Eye (tissue), 1 donor: ENCODE data around the gene TBPL1.
"Not testable (repeated sequence)": the region's sequence is repeated elsewhere in the genome, so short reads cannot be mapped to it uniquely, and the experiment has no call there.

ENCODE experiments used
- DNase-seq: peaks from one replicate; pipeline ENCODE4 v3.0.0-alpha.2; 2015

TBPL1 gene

DNA sequence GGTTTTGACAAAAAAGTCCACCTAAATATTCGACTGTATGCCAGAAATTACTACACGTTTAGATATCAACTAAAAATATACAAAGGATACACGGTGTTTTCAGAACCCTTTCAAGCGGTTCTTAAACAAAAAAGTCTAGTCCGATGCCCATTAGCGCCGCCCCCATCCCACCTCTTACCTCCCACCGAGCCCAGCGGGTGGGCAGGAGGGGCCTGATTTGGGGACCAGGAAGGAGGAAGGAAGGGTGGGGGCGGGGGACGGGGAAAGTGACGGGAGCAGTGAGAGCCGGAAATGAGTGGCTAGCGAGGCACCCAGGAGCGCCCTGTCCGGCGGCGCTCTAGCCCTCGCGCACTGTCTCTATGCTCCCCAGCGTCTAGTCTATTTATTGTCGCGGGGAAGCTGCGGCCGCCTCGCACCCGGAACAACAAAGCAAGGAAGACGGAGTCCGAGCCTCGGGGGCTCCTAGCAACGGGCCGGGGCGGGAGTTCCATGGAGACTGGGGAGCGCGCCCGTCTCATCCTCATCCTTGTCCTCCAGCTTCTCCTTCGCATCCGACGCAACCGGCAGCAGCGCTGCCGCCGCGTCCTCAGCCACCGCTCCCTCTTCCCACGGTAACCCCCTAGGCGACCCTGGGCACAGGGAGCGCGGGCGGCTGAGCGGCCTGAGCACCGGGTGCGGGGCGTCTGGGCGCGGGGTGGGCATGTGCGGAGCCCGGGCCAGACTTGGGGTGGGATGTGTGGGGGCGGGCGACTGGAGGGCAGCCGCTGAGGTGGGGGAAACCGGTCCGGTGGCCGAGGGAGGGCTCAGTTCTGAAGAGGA, at the start of gene TBPL1:
Gene TBPL1 (plus strand): TSS at position 410 of the 819 bp plus-strand sequence. CDS start 26,902 bp downstream, outside the sequence.
- peak; percentile 99 for DNase-seq

DNA sequence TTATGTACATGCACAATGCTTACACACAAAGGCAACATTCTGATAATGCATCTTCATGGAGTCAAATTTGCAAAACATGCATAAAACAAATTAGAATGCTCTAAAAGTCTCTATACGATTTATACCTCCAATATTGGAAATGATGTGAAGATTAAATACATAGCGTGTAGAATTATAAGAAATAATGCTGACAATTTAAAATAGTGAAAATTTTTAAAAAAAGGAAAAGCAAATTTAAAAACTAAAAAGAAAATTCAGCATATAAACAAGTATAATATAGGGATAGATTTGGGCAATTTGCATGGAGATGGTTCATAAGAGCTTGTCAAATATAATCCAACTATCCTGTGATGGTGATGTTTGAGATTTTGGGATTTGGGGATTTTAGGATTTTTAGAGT, 49.2 kb upstream of the TBPL1 start:
- no peak for DNase-seq

DNA sequence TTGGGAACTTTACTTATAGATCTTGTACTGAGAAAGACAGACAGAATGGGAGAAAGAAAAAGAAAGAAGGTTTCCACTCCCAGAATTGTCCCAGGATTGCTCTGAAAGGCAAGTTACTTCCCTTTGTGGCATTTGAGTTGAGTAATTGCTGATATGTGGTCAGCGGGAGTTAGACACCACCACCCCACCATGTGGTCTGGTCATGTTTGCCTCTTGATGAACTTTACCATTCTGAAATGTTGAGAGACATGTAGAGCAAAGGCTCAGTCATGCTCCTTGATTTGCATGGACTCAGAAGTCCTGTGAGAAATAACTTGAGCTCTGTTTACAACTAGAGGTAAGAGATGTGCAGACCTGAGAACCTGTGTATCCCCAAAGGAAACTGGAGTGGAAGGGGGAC, 47.0 kb upstream of the TBPL1 start:
- DNase-seq, result no peak

DNA sequence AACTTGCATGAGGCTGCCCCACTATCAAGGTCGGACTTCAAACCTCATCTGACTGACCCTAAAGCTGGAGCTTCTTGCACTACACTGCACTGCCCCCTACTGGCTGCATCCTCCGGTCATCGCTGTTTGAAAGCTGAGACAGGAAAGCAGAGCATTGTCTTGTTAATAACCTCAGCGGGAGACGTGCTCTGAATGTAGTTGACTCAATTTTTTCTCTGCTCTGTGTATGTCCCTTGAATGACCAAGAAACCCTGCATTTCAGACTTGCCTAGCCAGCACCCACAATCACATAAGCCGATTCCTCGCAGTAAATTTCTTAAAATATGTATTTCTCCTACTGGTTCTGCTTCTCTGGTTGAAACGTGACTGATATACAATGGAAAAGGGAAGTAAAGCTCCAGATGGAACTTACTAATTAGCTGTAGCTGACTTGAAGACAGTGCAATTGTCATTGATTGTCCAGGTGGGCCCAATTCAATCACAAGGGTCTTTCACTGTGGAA, 36.3 kb upstream of the TBPL1 start:
- DNase-seq, result peak; percentile 97

DNA sequence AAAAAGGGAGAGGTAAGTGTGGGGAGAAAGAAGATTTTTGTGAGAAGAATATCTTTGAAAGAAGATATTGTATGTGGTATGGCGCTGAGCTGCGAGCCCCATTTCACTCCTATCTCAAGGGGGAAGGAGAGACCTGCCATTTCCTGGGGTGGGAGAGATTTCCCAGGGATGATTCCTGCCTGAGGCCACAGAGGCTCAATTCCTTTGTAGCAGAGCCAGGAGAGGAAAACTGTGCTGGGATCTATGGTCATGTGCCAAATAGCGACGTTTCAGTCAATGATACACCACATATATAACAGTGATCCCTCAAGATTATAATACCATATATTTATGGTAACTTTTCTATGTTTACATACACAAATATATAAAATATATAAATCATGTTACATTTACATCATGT, 35.2 kb upstream of the TBPL1 start:
- no peak for DNase-seq

DNA sequence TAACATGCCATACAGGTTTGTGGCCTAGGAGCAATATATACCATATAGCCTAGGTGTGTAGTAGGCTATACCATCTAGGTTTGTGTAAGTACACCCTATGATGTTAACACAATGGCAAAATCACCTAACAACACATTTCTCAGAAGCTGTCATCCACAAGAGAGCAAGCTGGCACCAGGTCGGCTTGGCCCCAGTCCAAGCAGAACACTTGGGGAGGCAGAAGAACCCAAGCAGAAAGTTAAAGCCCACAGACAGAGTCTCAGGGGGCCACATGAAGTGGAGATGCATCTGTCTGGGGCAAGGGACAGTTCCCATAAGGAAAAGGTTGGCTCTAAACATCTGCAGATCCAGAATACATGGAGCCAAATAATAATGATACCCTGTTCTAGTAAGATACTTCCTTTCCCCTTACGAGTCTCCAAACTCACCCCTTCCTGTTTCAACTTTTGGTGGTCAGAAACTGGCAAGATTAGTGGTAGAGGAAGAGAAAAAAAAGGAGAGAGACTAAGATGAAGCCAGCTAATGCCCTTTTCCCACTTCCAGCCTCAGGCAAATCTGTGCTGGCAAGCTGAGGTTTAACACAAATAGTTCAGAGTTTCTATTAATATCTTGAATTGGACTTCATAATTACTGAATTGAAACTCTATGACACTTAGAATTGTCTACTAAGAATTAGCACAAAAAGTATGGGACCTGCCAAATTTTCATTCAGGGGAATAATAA, 34.7 kb upstream of the TBPL1 start:
- no peak for DNase-seq

DNA sequence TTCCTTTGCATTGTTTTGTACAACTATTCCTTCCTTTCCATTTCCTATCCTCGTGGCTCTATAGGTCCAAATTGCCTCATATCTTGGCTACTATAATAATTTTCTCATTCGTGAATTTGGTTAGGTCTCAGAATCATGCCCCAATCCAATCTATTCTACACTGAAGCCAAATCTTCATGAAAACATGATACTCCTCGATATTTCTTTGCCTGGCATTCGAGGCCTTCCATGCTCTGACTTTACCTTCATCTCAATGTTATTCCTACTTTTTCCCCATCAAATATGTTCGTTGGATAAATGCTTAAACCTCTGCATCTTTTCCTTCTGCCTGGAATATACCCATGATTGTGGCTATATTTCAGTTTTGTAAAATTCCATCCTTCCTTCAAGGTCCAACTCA, 33.7 kb upstream of the TBPL1 start:
- DNase-seq, result no peak

DNA sequence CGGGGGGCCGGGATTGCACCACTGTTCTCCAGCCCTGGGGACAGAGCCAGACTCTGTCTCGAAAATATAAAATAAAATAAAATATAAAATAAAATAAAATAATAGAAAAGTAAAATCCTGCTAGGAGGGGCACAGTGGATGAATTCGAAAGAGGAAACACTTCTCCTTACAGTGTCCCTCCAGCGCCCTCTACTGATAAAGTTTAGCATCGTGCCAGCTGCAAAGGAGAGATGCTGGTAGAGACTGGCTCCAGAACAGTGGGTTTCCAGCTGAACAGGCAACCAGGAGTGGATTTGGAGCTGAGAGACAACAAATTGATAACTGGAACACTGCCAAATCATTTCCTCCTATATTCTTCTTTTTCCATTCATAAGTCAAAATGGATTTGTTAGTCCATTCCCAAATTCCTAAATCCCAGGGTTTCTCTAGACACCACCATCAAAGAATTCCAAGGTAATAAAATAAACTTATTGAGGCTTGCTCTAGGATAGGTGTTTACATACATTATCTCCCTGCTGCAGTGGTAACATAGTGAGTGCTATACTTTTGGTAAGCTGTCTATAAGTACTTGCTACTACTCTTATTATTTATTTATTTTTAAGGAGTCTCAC, 31.7 kb upstream of the TBPL1 start:
- DNase-seq, result peak; percentile 94

DNA sequence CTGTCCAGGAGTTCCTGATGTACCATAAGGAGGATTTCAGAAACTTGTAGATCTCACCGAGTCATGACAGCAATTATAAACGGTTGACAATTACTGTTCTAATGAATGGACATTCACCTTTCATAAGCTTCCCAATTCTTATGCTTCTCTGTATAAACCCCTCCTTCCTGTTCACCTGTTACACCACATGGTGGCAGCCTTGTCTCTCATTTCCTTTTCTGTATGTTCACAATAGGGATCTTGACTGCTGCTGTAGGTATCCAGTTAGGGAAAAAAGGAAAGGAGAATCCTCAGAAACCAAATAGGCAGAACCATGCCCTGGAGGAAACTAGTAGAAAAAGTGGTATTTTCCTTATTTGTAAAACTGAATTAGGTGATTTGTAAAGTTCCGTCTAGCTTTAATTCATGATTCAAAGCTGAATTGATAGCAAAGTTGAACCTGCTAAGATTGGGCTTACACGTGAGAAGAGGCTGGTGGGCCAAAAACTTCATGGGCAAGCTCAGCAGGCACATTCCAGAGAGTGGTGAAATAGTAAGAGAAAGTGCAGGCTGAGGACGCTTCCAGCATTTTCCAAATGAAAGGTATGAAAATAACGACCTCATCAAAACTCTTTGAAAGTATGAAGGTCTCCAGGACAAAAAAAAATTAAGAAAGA, 29.0 kb upstream of the TBPL1 start:
- peak; percentile 94 for DNase-seq

DNA sequence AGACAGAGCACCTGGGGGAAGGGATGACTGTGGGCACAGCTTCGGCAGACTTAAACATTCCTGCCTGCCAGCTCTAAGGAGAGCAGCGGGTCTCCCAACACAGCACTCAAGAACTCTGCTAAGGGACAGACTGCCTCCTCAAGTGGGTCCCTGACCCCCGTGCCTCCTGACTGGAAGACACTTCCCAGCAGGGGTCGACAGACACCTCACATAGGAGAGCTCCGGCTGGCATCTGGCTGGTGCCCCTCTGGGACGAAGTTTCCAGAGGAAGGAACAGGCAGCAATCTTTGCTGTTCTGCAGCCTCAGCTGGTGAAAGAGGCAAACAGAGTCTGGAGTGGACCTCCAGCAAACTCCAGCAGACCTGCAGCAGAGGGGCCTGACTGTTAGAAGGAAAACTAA, 21.8 kb upstream of the TBPL1 start:
- DNase-seq, result not testable (repeated sequence)

DNA sequence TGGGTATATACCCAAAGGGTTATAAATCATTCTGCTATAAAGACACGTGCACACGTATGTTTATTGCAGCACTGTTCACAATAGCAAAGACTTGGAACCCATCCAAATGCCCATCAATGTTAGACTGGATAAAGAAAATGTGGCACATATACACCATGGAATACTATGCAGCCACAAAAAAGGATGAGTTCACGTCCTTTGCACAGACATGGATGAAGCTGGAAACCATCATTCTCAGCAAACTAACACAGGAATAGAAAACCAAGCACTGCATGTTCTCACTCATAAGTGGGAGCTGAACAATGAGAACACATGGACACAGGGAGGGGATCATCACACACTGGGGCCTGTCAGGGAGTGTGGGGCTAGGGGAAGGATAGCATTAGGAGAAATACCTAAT, 16.7 kb upstream of the TBPL1 start:
- not testable (repeated sequence) for DNase-seq

DNA sequence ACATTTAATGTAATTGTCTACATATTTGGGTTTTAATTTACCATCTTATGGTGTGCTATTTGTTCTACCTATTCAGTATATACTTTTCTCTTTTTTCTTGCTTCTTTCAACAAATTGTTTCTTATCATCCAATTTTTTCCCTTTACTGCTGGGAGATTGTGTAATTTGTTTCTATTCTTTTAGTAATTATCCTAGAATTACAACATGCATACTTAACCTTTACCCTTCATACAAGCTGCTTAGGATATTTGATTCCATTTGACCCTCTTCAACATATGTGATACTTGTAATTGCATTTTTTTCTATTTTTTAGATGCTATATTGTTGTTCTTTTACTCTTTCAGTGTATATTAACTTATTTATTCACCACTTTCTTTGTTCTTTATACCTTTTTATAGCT, 15.1 kb upstream of the TBPL1 start:
- no peak for DNase-seq

DNA sequence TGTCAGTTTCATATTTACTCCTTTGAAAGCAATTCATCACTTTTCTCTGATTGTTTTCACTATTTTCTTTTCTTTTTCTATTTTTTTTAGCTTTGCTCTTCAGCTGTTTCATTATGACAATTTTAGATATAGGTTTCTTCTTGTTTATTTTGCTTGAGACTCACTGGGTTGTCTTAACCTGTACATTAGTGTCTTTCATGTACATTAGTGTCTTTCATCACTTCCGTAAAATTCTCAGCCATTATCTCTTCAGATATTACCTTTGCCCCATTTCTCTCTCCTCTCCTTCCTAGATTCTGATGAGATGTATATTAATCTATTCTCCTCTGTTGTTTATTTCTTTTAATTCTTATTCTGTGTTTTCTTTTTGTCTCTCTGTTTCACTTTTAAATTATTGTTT, 14.5 kb upstream of the TBPL1 start:
- DNase-seq, result no peak

DNA sequence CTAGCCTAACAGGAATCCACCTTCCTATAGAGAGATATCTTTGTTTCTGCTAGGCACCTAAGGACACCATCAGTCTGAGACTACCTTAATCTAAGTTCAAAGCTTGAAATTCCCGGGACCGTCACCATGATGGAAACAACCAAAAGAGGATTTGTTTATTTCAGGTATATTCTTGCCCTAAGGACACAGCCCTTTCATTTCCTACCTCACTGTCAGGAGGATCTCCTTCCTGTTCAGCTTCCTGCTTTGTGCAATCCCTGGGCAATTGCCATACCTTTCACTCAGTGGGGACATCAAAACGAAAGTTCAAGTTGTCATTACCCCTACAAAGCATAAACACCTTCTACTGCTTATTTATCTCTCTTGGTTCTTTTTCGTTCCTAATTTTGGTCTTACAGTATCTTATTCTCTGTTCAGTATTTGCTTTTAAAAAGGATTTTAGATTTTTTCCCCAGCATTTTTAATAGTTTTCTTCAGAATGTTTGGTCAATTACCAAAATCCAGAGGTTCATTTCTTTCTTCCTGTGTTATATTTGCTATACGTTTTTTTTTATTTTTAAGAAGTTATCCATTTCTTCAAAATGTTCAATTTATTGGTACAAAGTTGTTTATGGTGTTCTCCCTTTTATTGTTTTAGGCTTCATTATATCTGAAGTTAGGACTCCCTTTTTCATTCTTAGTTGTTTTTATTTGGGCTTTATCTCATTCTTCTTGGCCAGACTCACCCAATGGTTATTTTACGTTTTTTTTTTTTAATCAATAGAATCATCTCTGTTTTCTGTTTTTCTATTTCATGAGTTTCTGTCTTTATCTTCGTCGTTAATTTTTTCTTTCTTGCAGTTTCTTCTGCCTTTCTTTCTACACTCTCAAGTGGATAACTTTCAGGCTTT, 13.0 kb upstream of the TBPL1 start:
- no peak for DNase-seq

DNA sequence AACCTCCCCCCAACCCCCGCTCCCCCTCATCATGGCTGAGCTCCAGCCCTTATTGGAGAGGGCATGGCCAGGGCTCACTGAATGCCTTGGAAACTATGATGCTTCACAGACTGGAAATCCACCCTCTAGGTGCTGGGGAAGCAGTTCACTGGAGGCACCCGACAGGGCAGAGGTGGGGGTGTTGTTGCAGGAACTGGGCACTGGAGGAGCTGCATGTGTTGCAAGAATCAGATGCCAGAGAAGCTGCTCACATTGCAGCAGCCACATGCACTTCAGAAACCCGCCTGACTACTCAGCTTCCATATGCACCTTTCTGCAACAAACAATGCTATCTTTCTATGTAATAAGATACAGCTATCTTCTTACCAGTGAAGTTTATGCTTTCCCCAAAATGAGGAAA, 7.9 kb upstream of the TBPL1 start:
- no peak for DNase-seq

DNA sequence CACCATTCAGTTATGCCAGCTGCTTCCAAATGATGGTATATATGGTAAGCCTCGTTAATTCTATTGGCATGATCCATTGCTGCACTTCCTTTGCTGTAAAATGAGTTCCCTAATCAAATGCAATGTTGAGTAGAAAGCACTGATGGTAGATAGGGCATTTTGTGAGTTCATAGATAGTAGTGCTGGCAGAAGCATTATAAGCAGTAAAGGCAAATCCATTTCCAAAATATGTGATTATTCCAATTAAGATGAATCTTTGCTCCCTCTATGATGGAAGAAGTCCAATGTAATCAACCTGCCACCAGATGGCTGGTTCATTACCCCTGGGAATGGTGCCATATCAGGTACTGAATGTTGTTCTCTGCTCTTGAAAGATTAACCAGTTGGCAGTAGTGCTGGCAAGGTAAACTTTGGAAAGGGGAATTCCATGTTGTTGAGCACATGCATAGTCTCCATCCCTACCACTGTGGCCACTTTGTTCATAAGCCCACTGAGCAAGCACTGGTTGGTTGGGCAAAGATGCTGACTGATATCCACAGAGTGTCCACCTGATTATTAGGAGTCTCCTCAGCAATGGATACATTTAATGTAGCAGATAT, 5.6 kb upstream of the TBPL1 start:
- DNase-seq, result no peak

DNA sequence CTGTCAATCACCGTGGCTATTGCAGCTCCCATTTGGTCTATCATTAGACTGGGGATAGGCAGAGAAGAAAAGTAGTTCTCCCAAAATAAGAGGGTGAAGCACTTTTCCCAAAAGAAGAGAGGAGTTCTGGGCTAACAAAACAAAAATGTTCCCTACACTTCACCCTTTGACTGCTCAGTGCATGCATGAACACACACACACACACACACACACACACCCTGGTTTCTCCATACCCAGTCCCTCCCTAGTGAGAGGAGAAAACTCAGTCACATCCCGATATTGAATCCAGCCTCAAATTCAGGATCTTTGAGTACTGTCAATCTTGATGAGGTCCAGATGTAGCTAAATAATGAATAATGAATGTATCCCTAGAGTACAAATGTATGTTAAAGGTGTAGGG, 4.6 kb upstream of the TBPL1 start:
- DNase-seq, result no peak

DNA sequence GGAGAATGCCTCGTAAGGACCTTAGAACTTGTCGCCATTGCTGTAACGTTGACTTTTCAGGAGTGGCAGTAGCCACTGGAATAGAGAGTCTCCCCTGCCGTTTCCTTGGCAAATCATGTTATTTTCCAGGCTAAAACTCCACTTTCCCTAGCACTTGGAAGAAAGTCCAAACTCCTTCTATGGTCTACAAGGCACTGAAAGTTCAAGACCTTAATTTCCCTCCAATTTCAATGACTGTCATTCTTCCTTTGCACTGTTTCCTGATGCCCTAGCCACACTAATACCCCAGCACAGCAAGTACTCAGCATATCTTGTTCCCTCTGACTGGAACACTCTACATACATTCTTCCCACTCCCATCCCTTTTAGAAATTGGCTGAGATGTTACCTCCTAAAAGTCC, 1.8 kb upstream of the TBPL1 start:
- no peak for DNase-seq

DNA sequence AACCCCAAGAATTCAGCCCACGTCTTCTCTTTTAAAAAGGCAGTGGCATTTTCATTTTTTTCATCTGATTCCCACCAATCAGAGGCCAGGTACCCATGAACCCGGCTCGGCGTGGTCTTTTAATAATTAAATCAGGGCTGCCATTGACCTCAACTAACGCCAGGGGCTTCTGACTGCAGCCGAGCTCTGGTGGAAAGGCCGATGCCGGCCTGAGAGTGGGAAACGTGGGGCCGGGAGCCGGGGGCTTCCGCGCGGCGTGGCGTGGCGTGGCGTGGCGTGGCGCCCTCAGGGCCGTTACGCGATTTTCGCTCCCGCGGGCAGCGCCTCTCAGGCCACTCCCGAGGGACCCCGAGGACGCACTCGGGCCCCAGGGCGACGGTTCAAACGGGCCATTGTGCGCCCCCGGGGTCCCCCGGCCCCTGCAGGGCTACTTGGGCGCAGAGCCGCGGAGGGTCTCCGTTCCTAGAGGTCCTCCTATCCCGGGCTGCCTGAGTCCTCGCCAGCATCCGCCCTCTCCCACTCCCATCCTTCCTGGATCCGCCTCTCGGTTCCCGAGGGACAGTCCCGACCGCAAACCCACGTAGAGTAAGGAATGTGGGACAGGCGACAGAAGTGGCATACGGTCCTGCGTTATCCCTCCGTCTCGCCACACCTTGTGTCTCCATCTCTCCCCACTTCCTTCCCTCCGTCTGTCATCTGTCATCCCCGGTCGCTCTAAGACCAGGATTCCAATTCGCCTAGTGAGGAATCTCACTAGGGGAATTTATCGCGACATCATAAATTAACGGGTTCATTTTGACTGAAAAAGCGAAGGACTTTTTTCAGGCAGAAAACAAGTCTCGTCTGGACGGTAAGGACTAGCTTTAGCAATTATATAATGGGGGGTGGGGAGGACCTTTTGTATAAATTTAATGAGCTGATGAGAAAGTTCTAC, 876 bp upstream of the TBPL1 start:
- DNase-seq, result peak; percentile 93

DNA sequence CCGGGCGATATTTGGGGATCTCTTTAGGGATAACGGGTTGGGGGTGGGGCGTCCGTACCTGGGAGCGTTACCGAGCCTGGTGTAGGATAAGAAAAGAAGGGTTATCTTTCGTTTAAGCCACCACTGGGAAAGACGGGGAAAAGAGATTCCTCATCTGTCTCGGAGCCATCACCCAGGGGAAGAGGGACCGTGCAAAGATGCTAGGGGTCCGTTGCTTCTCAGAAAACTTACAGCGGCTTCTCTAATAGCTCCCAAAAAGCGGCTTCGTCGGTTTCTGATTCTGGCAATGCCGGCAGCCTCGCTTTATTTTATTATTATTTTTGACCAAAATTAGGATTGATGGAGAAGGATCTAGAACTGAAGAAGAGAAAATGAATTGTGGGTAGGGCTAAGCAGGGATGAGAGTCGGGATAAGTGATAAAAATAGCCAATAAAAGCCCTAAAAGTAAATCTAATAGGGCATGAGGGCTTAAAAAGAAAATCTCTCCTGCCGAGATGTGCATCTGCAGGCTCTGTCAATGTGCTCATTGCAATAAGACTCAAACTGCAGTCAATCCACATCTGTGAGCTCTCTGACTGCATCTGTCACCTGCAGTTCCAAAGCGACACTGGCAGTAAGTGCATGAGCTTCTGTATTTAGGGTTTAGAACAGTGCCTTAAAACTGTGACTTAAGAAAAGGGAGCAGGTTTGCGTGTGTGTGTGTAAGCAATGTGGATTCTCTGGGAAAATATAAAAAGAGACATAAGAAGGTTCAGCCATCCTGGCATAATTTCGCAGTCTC, 801 bp downstream of the TBPL1 start:
- peak; percentile 57 for DNase-seq
